Activated CD4-positive, alpha-beta T cell treated with anti-CD3 and anti-CD28 coated beads for 4 hours (primary cell): ENCODE data around the gene NBEAL2.

Experiments used
- DNase-seq, 2 donors: peaks; one replicate each; pipeline ENCODE4 v3.0.0-alpha.2; 2020

Gene NBEAL2

DNA sequence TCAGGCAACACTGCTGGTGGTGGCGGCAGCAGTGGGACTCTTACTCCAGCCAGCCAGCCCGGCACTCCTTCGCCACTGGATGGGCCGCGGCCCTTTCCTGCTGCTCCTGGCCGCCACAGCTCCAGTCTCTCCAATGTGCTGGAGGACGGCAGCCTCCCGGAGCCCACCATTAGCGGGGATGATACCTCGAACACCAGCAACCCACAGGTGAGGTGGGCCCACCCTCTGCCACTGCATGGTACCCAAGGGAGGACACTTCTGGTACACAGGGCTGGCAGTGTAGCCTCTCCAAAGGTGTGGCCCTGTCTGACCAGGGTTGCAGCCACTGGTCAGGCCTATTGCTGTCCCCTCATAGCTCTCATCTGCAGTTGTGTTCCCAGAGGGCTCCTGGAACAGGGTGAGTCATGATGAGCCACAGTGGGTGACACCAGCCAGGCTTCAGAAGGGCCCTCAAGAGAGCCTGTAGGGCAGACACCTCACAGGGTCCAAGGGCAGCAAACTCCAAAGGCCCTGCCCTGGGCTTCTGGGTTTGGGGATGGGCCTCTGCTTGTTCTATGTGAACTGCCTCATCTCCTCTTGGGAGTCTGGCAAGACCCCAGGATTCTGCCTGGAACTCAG lies 20.8 kb downstream of the NBEAL2 start:
- DNase-seq, result no peak

DNA sequence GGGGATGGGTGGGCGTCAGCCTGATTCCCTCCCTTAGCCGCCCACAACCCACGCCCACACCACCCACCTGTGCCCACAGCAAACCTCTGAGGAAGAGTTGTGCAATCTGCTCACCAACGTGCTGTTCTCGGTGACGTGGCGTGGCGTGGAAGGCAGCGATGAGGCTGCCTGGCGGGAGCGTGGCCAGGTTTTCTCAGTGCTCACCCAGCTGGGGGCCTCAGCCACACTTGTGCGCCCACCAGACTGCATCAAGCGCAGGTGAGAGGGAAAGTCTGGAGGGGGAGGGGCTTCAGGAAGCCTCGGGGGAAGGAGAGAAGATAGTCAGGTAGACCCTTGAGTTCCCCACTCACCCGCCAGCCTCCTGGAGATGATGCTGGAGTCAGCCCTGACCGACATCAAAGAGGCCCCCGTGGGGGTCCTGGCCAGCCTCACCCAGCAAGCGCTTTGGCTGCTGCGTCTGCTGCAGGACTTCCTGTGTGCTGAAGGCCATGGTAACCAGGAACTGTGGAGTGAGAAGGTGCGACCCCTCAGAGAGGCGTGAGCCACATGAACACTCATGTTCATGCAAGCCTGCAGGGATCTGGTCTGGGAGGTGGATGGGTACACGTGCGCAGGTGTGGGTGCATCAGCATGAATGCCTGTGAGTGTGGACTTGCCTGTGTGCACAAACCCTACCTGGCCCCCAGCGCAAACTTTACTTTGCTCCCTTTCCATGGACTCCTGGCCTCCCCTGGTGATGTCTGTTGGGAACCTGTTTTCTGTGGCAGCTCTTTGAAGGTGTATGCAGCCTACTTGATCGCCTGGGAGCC lies 21.7 kb downstream of the NBEAL2 start:
- no peak for DNase-seq

DNA sequence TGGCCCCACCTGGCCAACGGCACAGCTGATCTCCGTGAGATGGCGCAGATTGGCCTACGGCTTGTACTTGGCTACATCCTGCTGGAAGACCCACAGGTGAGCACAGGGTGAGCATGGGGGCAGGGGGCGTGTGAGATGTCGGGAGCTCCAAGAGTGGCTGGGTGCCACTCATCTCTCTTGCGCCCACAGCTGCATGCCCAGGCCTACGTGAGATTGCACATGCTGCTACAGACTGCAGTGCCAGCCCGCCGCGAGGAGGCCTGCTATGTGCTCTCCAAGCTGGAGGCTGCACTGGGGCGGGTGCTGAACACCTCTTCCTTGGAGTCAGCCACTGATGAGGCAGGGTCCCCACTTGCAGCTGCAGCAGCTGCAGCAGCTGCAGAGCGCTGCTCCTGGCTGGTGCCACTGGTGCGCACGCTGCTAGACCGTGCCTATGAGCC lies 22.3 kb downstream of the NBEAL2 start:
- DNase-seq, result no peak

DNA sequence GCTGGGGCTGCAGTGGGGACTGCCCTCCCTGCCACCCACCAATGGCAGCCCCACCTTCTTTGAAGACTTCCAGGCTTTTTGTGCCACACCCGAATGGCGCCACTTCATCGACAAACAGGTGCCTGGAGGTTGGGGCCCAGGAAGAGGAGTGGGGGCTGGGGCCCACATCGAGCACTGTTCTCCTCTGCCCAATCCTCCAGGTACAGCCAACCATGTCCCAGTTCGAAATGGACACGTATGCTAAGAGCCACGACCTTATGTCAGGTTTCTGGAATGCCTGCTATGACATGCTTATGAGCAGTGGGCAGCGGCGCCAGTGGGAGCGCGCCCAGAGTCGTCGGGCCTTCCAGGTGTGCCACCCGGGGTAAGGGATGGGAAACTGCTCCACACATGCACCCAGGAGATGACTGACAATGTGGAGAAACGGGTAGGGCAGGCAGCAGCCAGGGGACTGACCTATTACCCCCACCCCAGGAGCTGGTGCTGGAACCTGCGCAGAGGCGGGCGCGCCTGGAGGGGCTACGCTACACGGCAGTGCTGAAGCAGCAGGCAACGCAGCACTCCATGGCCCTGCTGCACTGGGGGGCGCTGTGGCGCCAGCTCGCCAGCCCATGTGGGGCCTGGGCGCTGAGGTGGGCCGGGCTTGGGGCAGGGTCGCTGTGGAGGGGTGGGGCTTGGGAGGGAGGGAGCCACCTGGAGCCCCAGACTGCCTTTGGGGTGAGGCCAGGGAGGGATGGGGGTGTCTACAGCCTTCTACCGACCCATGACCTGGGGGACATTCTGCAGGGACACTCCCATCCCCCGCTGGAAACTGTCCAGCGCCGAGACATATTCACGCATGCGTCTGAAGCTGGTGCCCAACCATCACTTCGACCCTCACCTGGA lies 22.9 kb downstream of the NBEAL2 start:
- DNase-seq, result no peak

DNA sequence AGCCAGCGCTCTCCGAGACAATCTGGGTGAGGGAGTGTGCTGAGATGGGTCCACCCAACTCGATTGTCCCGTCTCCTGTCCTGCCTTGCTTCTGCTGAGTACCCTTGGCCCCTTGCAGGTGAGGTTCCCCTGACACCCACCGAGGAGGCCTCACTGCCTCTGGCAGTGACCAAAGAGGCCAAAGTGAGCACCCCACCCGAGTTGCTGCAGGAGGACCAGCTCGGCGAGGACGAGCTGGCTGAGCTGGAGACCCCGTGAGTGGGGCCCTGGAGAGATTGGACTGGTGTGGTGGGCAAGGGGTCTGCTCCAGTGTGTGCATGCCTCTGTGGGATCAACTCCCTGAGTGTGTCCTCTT lies 23.6 kb downstream of the NBEAL2 start:
- DNase-seq, result no peak

DNA sequence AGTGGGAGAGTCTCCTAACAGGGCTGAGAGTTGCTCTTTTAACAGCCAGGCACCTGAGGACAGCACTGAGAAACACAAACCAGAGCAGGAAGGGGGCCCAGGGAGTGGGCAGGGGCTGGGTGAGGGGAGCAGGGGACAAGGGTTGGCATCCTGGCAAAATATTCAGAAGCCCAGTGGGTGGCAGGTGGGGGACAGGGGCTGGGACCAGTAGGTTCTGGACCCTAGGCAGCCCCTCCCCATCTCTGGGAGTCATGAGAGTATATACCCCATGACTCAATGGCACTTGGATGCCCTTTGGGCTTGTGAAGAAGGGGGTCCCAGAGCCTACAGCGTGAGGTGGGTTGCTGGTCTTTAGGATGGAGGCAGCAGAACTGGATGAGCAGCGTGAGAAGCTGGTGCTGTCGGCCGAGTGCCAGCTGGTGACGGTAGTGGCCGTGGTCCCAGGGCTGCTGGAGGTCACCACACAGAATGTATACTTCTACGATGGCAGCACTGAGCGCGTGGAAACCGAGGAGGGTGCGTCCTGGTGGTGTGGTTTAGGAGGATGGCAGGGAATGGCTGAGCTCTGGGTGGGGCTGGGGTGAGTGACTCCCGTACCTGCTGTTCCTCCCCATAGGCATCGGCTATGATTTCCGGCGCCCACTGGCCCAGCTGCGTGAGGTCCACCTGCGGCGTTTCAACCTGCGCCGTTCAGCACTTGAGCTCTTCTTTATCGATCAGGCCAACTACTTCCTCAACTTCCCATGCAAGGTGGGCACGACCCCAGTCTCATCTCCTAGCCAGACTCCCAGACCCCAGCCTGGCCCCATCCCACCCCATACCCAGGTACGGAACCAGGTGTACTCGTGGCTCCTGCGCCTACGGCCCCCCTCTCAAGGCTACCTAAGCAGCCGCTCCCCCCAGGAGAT lies 24.2 kb downstream of the NBEAL2 start:
- no peak for DNase-seq

DNA sequence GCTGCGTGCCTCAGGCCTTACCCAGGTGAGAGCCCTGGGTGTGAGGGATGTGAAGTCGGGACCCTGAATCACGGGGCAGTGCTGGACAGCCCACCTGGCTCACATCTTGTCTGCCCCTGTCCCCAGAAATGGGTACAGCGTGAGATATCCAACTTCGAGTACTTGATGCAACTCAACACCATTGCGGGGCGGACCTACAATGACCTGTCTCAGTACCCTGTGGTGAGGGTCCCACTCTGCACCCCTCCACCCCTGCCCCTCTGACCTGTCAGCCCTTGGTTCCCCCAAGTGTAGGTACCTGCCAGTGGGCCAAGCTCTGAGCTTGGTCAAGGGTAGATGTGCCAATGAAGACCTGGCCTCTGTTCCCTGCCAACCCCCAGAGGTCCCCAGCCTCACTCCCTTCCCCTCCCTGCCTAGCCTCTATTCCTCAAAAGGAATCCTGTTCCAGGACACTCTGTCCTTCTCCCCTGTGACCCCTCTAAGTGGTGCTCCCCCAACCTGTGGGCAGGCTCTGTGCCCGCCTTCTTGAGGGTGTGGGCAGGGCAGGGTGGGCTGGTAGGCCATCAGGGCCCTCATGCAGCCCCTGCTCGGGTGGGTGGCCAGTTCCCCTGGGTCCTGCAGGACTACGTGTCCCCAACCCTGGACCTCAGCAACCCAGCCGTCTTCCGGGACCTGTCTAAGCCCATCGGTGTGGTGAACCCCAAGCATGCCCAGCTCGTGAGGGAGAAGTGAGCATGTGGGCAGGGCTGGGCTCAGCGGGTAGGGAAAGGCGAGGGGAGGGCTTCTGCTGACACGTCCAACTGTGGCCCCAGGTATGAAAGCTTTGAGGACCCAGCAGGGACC lies 25.1 kb downstream of the NBEAL2 start:
- DNase-seq, result no peak

DNA sequence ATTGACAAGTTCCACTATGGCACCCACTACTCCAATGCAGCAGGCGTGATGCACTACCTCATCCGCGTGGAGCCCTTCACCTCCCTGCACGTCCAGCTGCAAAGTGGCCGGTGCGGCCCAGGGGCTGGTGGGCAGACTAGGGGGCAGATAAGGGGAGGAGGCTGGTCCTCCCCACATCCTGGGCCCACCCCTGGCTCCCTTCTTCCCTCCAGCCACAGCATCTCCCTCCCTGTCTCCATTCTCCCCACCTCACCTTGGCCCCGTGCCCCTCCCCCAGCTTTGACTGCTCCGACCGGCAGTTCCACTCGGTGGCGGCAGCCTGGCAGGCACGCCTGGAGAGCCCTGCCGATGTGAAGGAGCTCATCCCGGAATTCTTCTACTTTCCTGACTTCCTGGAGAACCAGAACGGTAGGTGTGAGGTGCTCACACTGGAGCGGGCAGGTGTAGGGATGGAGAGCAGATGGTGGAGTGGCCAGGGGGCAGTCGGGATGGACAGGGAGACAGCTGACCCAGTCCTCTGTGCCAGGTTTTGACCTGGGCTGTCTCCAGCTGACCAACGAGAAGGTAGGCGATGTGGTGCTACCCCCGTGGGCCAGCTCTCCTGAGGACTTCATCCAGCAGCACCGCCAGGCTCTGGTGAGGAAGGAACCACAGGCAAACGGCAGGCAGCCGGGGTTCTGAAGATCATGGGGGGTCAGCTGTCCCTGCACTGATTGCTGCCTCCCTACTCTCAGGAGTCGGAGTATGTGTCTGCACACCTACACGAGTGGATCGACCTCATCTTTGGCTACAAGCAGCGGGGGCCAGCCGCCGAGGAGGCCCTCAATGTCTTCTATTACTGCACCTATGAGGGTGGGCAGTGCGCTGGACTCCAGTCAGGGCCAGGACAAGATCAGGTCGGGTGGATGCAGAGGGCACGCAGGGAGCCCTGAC lies 26.0 kb downstream of the NBEAL2 start:
- no peak for DNase-seq

DNA sequence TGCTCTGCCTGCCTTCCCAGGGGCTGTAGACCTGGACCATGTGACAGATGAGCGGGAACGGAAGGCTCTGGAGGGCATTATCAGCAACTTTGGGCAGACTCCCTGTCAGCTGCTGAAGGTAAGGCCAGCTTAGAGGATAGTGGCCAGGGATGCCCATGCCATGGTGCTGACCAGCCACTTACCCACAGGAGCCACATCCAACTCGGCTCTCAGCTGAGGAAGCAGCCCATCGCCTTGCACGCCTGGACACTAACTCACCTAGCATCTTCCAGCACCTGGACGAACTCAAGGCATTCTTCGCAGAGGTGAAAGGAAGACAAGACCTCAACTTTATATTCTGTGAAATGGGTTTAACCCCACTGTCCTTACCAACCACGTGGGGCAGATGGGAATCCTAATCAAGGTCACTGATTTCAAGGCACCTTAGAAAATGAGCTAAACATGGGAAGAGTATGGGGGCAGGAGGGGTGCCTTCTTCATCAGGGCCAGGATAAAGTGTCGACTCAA lies 26.7 kb downstream of the NBEAL2 start:
- no peak for DNase-seq

DNA sequence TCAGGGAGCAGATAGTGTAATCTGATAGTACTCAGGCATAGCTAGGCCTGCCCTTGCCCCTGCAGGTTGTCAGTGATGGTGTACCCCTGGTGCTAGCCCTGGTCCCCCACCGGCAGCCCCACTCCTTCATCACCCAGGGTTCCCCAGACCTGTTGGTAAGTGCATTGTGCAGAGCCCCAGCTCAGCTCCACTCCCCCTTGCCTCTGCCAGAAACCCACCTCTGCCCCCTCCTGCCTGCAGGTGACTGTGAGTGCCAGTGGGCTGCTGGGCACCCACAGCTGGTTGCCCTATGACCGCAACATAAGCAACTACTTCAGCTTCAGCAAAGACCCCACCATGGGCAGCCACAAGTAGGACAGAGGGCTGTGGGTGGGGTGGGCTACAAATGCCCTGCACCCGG lies 27.5 kb downstream of the NBEAL2 start:
- DNase-seq, result no peak

DNA sequence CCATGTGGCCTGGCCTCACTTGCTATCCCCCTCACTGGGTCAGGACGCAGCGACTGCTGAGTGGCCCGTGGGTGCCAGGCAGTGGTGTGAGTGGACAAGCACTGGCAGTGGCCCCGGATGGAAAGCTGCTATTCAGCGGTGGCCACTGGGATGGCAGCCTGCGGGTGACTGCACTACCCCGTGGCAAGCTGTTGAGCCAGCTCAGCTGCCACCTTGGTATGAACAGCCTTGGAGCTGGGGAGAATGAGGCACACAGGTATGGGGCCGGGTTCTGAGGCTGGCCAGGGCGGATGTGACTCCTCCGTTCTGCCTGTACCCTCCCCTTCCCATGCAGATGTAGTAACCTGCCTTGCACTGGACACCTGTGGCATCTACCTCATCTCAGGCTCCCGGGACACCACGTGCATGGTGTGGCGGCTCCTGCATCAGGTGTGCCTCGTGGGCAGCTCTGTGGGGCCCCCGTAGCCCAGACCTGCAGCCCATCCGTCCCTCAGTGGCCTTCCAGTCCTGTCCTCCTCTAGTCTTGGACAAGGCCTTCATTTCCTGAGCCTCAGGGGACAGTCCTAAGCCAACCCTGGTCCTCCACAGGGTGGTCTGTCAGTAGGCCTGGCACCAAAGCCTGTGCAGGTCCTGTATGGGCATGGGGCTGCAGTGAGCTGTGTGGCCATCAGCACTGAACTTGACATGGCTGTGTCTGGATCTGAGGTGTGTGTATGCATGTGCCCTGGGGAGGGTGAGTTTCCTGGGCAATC lies 28.2 kb downstream of the NBEAL2 start:
- DNase-seq, result no peak

DNA sequence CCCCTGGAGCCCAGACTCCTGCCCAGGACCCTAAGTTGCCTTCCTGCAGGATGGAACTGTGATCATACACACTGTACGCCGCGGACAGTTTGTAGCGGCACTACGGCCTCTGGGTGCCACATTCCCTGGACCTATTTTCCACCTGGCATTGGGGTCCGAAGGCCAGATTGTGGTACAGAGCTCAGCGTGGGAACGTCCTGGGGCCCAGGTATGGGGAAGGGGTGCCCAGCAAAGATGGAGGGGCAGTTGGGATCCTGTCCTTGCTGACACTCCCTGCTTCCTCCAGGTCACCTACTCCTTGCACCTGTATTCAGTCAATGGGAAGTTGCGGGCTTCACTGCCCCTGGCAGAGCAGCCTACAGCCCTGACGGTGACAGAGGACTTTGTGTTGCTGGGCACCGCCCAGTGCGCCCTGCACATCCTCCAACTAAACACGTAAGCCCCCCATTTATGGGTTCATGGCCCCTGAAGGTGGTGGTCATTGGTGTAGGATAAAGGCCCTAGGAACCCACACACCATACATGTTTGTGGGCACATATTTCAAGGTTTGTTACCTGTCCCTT lies 28.8 kb downstream of the NBEAL2 start:
- DNase-seq, result no peak

DNA sequence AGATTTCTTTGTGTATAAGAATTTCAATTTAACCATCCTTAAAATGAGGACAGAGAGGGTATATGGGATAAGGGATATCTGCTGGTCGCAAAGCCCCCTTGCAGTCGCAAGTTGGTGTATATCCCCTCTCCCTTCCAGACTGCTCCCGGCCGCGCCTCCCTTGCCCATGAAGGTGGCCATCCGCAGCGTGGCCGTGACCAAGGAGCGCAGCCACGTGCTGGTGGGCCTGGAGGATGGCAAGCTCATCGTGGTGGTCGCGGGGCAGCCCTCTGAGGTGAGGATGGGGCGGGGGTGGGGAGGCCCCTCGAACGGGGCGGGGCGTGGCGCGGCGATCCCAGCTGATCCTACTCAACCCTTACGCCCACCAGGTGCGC lies 29.4 kb downstream of the NBEAL2 start:
- DNase-seq, result no peak

DNA sequence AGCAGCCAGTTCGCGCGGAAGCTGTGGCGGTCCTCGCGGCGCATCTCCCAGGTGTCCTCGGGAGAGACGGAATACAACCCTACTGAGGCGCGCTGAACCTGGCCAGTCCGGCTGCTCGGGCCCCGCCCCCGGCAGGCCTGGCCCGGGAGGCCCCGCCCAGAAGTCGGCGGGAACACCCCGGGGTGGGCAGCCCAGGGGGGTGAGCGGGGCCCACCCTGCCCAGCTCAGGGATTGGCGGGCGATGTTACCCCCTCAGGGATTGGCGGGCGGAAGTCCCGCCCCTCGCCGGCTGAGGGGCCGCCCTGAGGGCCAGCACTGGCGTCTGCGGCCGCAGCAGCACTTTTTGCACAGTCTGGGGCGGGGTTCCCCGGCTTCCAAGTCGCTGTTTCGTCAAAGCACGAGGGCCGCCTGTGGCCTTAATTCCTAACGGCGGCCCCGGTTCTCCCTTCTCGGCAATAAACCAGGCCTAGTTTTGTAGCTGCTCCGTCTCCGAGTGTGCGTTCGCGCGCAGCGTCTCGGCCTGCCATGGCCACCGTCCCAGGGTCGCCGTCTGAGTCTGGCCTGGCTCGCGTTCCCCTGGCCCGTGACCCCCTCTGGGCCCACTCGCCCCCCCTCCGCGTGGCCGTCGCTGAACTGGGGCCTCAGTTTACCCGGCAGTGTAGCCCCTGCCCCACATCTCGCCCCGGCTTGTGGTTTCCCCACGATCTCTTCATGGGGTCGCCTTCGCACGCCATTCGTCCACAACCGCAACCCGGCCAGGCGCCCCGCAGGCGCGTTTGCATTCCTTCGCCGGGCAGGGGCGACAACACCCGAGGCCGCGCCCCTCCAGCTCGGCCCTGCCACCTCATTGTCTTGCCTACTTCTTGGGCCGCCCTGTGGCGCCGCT lies 30.0 kb downstream of the NBEAL2 start:
- DNase-seq, result peak; percentile 33 to 42

DNA sequence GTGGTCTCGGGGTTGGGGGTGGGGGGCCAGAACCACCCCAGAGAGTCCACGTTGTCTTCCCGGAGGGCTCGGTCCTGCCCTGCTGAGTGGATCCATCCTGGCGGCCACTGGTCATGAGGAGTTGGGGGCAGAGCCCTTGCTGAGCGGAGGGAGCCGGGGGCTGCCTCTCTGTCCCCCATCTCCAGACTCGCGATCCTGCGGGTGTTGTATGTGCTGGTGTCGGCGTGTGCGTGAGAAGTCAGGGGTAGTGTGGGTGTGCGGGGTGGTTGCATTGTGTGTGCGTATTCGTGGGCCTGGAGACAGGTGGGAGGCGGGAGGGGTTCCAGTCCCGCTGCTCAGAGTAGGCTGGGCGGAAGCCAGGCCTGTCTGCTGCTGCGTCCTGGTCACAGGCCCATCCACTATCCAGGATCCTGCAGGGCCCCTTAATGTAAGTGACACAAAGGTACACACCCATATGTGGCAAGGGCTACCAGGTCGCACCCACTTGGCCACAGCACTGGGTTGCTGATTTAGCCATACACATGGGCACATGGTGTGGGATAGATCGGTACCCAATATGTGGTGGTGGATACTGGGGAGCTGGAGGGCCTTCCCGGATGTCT lies 30.7 kb downstream of the NBEAL2 start:
- no peak for DNase-seq

DNA sequence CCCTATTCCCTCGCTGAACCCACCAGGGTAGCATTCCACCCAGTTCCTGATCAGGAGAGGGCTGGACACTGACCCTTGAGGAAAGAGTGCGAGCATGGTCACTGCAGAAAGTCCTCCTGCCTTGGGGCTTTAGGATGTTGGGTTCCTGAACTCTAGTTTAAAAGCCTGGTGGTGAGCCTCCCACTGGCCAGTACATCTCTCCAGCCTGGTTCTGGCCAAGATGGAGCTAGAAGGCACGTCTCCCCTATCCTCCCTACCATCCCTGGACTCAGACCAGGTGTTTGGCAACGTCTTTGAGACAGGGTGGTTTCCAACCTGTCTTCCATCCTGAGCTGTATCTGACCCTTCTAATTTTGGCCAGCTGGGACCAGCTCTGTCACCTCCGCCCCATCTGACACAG lies 31.4 kb downstream of the NBEAL2 start:
- DNase-seq, result no peak

DNA sequence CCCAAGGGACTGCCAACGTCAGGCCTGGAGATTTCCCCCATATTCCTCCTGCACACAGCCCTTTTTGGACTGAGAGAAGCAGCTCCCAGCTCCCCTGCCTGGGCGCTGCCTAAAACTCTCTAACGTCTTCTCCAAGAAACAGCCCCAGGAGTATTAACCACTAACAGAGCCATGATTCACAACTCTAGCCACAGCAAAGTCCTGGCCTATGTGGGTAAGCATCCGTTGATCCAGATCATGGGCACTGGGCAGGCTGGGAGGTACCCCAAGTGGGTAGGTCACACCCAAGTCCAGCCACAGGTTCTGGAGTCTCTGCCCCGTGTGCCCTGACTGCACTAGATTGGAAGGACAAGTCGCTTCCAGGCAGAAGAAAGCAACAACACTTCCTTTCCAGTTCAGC lies 31.9 kb downstream of the NBEAL2 start:
- DNase-seq, result no peak
